Neural cell (in vitro differentiated cells): ENCODE data around the gene KIF2A.

Experiments used
- EZH2 ChIP-seq: fragments of 200-600, 300-800 bp; shearing (Covaris generic), sonication (generic); IDR thresholded peaks from 2 replicates; pipeline ENCODE4 v1.6.1; 2014; ENCODE audit warnings: antibody characterized with exemption, low read length, borderline replicate concordance, mild to moderate bottlenecking; ENCODE audit not compliant: insufficient read depth, poor library complexity, severe bottlenecking
- TF ChIP-seq, protein P1 (sequence below): fragments of 450-650 bp; IDR thresholded peaks from 2 replicates; pipeline ENCODE4 v1.5.1; 2014; ENCODE audit warnings: antibody characterized with exemption, mild to moderate bottlenecking, moderate library complexity; ENCODE audit not compliant: poor library complexity, severe bottlenecking

DNA sequence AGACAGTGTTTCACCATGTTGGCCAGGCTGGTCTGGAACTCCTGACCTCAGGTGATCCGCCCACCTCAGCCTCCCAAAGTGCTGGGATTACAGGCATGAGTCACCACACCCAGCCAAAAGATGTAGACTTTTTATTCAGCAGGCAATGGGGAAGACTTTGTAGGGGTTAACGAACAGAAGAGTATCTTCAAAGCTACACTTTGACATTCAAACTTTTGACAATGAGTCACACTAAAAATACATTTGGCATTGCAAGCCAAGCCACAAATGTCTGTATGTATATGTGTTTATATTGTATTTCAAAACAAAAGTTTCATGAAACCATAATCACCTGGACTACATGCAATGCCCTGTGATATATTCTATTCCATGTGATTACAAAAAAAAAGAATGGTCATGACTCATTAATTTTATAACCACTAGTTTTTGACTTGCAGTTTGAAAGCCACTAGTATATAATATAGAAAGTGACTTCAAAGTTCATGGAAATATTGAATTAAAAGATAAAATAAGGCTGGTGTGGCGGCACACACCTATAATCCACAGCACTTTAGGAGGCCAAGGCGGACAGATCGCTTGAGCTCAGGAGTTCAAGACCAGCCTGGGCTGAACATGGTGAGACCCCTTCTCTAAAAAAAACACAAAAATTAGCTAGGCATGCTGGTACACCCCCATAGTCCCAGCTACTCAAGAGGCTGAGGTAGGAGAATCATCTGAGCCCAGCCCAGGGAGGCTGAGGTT is 89.4 kb downstream of the KIF2A start:
- TF ChIP-seq, protein P1, sequence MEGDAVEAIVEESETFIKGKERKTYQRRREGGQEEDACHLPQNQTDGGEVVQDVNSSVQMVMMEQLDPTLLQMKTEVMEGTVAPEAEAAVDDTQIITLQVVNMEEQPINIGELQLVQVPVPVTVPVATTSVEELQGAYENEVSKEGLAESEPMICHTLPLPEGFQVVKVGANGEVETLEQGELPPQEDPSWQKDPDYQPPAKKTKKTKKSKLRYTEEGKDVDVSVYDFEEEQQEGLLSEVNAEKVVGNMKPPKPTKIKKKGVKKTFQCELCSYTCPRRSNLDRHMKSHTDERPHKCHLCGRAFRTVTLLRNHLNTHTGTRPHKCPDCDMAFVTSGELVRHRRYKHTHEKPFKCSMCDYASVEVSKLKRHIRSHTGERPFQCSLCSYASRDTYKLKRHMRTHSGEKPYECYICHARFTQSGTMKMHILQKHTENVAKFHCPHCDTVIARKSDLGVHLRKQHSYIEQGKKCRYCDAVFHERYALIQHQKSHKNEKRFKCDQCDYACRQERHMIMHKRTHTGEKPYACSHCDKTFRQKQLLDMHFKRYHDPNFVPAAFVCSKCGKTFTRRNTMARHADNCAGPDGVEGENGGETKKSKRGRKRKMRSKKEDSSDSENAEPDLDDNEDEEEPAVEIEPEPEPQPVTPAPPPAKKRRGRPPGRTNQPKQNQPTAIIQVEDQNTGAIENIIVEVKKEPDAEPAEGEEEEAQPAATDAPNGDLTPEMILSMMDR, result no peak
- TF ChIP-seq EZH2, result no peak
